ENCODE results near the gene PEX12.

Gene PEX12

GRCh38 chr17:35578929-35579432 lies 610 bp upstream of the PEX12 start:
- Histone ChIP-seq H3K4me1 (ENCODE audit: control insufficient read depth, insufficient read depth, low read length) (peaks cover 5% of the 10 kb centered on the region; the same call in 1 of the 2 replicates), H3K9me3 (ENCODE audit: control insufficient read depth, insufficient read depth, low read depth, low read length) (no peaks in the 10 kb centered on the region), H3K4me3 (ENCODE audit: low read depth, low read length) (peak overlapping the region; percentile 88), H3K36me3 (ENCODE audit: control insufficient read depth in 2 of 2, insufficient read depth in 1 of 2, low read length in 2 of 2) (peaks cover 20 to 28% of the 10 kb centered on the region in 2 experiments), H3K27ac (ENCODE audit: extremely low read depth, low read depth, low read length) (peak overlapping the region; percentile 91)
- ChIA-PET POLR2A (interaction anchor here (0.5 to 4.5 kb wide), 22 partner anchors 8 to 1111 kb away, joined by 3 to 66 read pairs (median 4); partner anchors contain the start of genes AP2B1, CCT6B, RASL10B and SLFN11), CTCF (interaction anchor here (0.6 to 2.2 kb wide), 13 partner anchors 8 to 328 kb away, joined by 3 to 7 read pairs (median 4); partner anchors contain the start of gene AP2B1)
- no peak for TF ChIP-seq ZNF366 (tag by site-specific recombination; conservative IDR thresholded peaks at IDR 0.05)
- peak; percentile 44; the same call in 1 of the 2 replicates for TF ChIP-seq ZFHX2 (tag by site-specific recombination; conservative IDR thresholded peaks at IDR 0.05)
- TF ChIP-seq TSHZ1 (tag by site-specific recombination; IDR thresholded peaks at IDR 0.05; ENCODE audit: borderline replicate concordance): no peak
- peak; percentile 99 for TF ChIP-seq ZBTB48 (tag by site-specific recombination; IDR thresholded peaks at IDR 0.05)

DNA sequence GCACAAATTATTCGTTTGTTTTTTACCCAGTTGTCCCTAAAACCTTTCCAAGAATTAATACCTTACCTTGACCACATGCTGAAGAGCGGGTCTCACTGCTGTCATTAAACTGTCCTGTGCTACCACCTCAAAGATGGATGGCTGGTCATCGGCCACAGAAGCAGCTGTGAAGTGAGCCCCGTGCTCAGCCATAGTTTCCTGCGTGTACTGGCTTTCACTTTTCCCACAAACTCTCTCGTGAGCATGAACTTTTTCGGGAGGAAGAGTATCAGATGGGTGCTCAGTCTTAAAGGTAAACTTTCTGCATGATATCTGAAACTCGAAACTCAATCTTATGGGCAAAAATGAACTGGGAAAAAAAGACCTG lies 558 bp downstream of the PEX12 start:
- ChIA-PET POLR2A (interaction anchor here (0.7 to 4.5 kb wide), 18 partner anchors 9 to 615 kb away, joined by 3 to 66 read pairs (median 5); partner anchors contain the start of genes AP2B1, RASL10B, SLFN11 and SLFN5), CTCF (interaction anchor here (0.7 to 2.0 kb wide), 6 partner anchors 9 to 231 kb away, joined by 3 to 7 read pairs (median 4); partner anchors contain the start of gene AP2B1)
- H3K4me1 ChIP-seq (ENCODE audit: control insufficient read depth, insufficient read depth, low read length): peaks cover 5% of the 10 kb centered on the region; the same call in 1 of the 2 replicates
- H3K9me3 ChIP-seq (ENCODE audit: control insufficient read depth, insufficient read depth, low read depth, low read length): no peaks in the 10 kb centered on the region
- peak overlapping the region; percentile 91; the same call in 1 of the 2 replicates for H3K27ac ChIP-seq (ENCODE audit: extremely low read depth, low read depth, low read length)
- peaks cover 32 to 35% of the 10 kb centered on the region in 2 experiments for H3K36me3 ChIP-seq (ENCODE audit: control insufficient read depth in 2 of 2, insufficient read depth in 1 of 2, low read length in 2 of 2)
- TF ChIP-seq PRDM1 (tag by site-specific recombination; IDR thresholded peaks at IDR 0.05): peak; percentile 74; the same call in 1 of the 2 replicates
- TF ChIP-seq ZNF596 (tag by site-specific recombination; IDR thresholded peaks at IDR 0.05): no peak
- H3K4me3 ChIP-seq (ENCODE audit: low read depth, low read length): peak overlapping the region; percentile 88

DNA sequence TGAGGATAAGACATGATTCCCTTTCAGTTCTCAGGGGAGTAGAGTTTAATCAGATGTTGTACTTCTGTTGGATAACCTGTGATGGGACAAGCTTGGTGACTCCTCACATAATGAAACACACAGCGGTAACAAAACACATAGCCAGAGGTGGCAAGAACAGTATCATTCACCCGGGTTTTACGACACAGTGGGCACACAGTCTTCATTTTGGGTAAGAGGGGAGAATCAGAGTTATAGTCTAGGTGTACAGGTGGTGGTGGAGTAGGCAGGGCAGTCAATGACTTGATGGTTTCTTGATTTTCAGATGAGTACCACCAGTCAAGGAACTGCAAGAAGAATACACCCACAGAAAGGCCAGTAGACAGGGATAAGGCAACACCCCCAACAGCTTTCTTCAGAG lies 2.6 kb downstream of the PEX12 start:
- ChIA-PET POLR2A (interaction anchor here (0.7 to 4.5 kb wide), 3 partner anchors 8 to 448 kb away, joined by 5 to 66 read pairs (median 9); partner anchors contain the start of gene AP2B1), CTCF (interaction anchor here (0.7 to 1.3 kb wide), 3 partner anchors 11 to 174 kb away, joined by 3 read pairs; partner anchors contain the start of gene AP2B1)
- Histone ChIP-seq H3K27ac (ENCODE audit: extremely low read depth, low read depth, low read length) (no peak overlapping the region), H3K36me3 (ENCODE audit: control insufficient read depth in 2 of 2, insufficient read depth in 1 of 2, low read length in 2 of 2) (peaks cover 42% of the 10 kb centered on the region in 2 experiments), H3K9me3 (ENCODE audit: control insufficient read depth, insufficient read depth, low read depth, low read length) (no peaks in the 10 kb centered on the region), H3K4me1 (ENCODE audit: control insufficient read depth, insufficient read depth, low read length) (peaks cover 5% of the 10 kb centered on the region; the same call in 1 of the 2 replicates), H3K4me3 (ENCODE audit: low read depth, low read length) (no peak overlapping the region)
- TF ChIP-seq ZSCAN16 (tag by site-specific recombination; IDR thresholded peaks at IDR 0.05) (no peak), ZNF362 (tag by site-specific recombination; IDR thresholded peaks at IDR 0.05) (no peak), IKZF3 (tag by site-specific recombination; IDR thresholded peaks at IDR 0.05) (no peak), ZNF112 (tag by site-specific recombination; IDR thresholded peaks at IDR 0.05) (no peak), ZNF560 (tag by site-specific recombination; IDR thresholded peaks at IDR 0.05; ENCODE audit: borderline replicate concordance) (no peak), ZNF354C (tag by site-specific recombination; IDR thresholded peaks at IDR 0.05; ENCODE audit: borderline replicate concordance, low read depth) (no peak), ZNF514 (tag by site-specific recombination; IDR thresholded peaks at IDR 0.05) (no peak), ZNF449 (tag by site-specific recombination; IDR thresholded peaks at IDR 0.05) (no peak), ZSCAN23 (tag by site-specific recombination; IDR thresholded peaks at IDR 0.05) (no peak), ZNF670 (tag by site-specific recombination; IDR thresholded peaks at IDR 0.05; ENCODE audit: low read depth) (no peak)
- TF ChIP-seq, protein P1, sequence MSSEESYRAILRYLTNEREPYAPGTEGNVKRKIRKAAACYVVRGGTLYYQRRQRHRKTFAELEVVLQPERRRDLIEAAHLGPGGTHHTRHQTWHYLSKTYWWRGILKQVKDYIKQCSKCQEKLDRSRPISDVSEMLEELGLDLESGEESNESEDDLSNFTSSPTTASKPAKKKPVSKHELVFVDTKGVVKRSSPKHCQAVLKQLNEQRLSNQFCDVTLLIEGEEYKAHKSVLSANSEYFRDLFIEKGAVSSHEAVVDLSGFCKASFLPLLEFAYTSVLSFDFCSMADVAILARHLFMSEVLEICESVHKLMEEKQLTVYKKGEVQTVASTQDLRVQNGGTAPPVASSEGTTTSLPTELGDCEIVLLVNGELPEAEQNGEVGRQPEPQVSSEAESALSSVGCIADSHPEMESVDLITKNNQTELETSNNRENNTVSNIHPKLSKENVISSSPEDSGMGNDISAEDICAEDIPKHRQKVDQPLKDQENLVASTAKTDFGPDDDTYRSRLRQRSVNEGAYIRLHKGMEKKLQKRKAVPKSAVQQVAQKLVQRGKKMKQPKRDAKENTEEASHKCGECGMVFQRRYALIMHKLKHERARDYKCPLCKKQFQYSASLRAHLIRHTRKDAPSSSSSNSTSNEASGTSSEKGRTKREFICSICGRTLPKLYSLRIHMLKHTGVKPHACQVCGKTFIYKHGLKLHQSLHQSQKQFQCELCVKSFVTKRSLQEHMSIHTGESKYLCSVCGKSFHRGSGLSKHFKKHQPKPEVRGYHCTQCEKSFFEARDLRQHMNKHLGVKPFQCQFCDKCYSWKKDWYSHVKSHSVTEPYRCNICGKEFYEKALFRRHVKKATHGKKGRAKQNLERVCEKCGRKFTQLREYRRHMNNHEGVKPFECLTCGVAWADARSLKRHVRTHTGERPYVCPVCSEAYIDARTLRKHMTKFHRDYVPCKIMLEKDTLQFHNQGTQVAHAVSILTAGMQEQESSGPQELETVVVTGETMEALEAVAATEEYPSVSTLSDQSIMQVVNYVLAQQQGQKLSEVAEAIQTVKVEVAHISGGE (tag by site-specific recombination; conservative IDR thresholded peaks at IDR 0.05; ENCODE audit: low read depth): no peak
- TF ChIP-seq, protein P2, sequence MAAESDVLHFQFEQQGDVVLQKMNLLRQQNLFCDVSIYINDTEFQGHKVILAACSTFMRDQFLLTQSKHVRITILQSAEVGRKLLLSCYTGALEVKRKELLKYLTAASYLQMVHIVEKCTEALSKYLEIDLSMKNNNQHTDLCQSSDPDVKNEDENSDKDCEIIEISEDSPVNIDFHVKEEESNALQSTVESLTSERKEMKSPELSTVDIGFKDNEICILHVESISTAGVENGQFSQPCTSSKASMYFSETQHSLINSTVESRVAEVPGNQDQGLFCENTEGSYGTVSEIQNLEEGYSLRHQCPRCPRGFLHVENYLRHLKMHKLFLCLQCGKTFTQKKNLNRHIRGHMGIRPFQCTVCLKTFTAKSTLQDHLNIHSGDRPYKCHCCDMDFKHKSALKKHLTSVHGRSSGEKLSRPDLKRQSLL (tag by site-specific recombination; IDR thresholded peaks at IDR 0.05): no peak
